Left ventricle myocardium inferior (tissue), 1 donor: ENCODE data around the gene SULT2B1. TPM values are rescaled to one million over a fixed set of nuclear protein-coding genes. Genes with fewer than 3 reads are reported as not detected.

Experiments
- DNase-seq: peaks from one replicate; pipeline ENCODE4 v3.0.0-alpha.2; 2020
- H3K27ac ChIP-seq: fragments of 200-600 bp; replicated peaks from 2 replicates; pipeline ENCODE4 v1.8.0; 2021
- H3K27me3 ChIP-seq: fragments of 200-600 bp; 2 replicates; pipeline ENCODE4 v1.8.0; 2021; ENCODE audit warnings: low read depth
- H3K36me3 ChIP-seq: fragments of 200-600 bp; 2 replicates; pipeline ENCODE4 v1.8.0; 2021
- H3K4me1 ChIP-seq: fragments of 200-600 bp; 2 replicates; pipeline ENCODE4 v1.8.0; 2021
- H3K4me3 ChIP-seq: fragments of 200-600 bp; 2 replicates; pipeline ENCODE4 v1.8.0; 2021; ENCODE audit warnings: mild to moderate bottlenecking, moderate library complexity
- H3K9me3 ChIP-seq: fragments of 200-600 bp; replicated peaks from 2 replicates; pipeline ENCODE4 v1.8.0; 2021
- CTCF ChIP-seq: fragments of 200-600 bp; IDR thresholded peaks from 2 replicates; pipeline ENCODE4 v1.8.0; 2021; ENCODE audit warnings: antibody characterized with exemption, mild to moderate bottlenecking, borderline replicate concordance
- intact Hi-C: fragments of 100-400 bp; cut with micrococcal nuclease; formaldehyde crosslinking; loops from one replicate; pipeline ENCODE4 v1.11.0; 2022
- total RNA-seq: library from RNA; stranded (reverse); fragmentation: NEBNext Ultra II Directional; extraction: Animal tissue kit (Norgen Biotek cat#: 25700); gene quantifications from one replicate; pipeline ENCODE4 v1.2.1, GENCODE V29; 2021
- donor health status: DM: no; HTN: yes; CAD: no; lungs with severe emphysema.

Gene SULT2B1
- total RNA-seq, 1 donor from 2014 or later = 0.33 TPM

- DNase-seq = no peak
- H3K4me1 ChIP-seq = no peaks in the 10 kb centered on the region
- no peak for TF ChIP-seq CTCF
- H3K4me3 ChIP-seq = no peak overlapping the region
- no peak overlapping the region for H3K27ac ChIP-seq
- no peaks in the 10 kb centered on the region for H3K36me3 ChIP-seq
- intact Hi-C loops = no loop called here
- peaks cover 90% of the 10 kb centered on the region for H3K27me3 ChIP-seq
- no peaks in the 10 kb centered on the region for H3K9me3 ChIP-seq
These were observed 2.6 kb upstream of the SULT2B1 start for GRCh38 chr19:48549380-48549779.

GRCh38 chr19:48552406-48553322 is 692 bp downstream of the SULT2B1 start:
- no peak overlapping the region for H3K27ac ChIP-seq
- intact Hi-C loops = no loop called here
- H3K4me3 ChIP-seq = no peak overlapping the region
- no peak for DNase-seq
- no peaks in the 10 kb centered on the region for H3K4me1 ChIP-seq
- no peaks in the 10 kb centered on the region for H3K36me3 ChIP-seq
- no peaks in the 10 kb centered on the region for H3K9me3 ChIP-seq
- H3K27me3 ChIP-seq = peaks cover 65% of the 10 kb centered on the region
- no peak for TF ChIP-seq CTCF

GRCh38 chr19:48553676-48554384 is 1.9 kb downstream of the SULT2B1 start:
- H3K4me1 ChIP-seq = no peaks in the 10 kb centered on the region
- no peak for DNase-seq
- H3K27me3 ChIP-seq = peaks cover 65% of the 10 kb centered on the region
- intact Hi-C loops = no loop called here
- no peaks in the 10 kb centered on the region for H3K36me3 ChIP-seq
- no peak overlapping the region for H3K4me3 ChIP-seq
- no peak overlapping the region for H3K27ac ChIP-seq
- H3K9me3 ChIP-seq = no peaks in the 10 kb centered on the region
- TF ChIP-seq CTCF = no peak

- Histone ChIP-seq H3K4me3 (no peak overlapping the region), H3K4me1 (no peaks in the 10 kb centered on the region), H3K9me3 (no peaks in the 10 kb centered on the region), H3K36me3 (no peaks in the 10 kb centered on the region), H3K27me3 (peaks cover 65% of the 10 kb centered on the region), H3K27ac (no peak overlapping the region)
- no peak for DNase-seq
- intact Hi-C loops = no loop called here
- TF ChIP-seq CTCF = no peak
These were observed 2.6 kb downstream of the SULT2B1 start for GRCh38 chr19:48554385-48555091.

GRCh38 chr19:48556163-48556562 is 4.2 kb downstream of the SULT2B1 start:
- Histone ChIP-seq H3K27me3 (peaks cover 56% of the 10 kb centered on the region), H3K4me3 (no peak overlapping the region), H3K36me3 (no peaks in the 10 kb centered on the region), H3K27ac (no peak overlapping the region), H3K9me3 (no peaks in the 10 kb centered on the region), H3K4me1 (no peaks in the 10 kb centered on the region)
- DNase-seq = no peak
- no peak for TF ChIP-seq CTCF
- intact Hi-C loops = no loop called here
